Erythroblast (primary cell): ENCODE data around the gene DNPEP.
"Not testable (repeated sequence)": the region's sequence is repeated elsewhere in the genome, so short reads cannot be mapped to it uniquely, and the experiment has no call there.

Experiments
- DNase-seq, 2 experiments: peaks; one replicate each; lab custom pipeline; 2025; lab: John Stamatoyannopoulos, UW
- GATA1 ChIP-seq: IDR thresholded peaks from 2 replicates; pipeline ENCODE4 v1.6.1; 2011; ENCODE audit warnings: low read depth, mild to moderate bottlenecking, control low read depth, low read length, moderate library complexity
- POLR2A ChIP-seq: IDR thresholded peaks from 2 replicates; pipeline ENCODE4 v1.6.1; 2011; ENCODE audit warnings: mild to moderate bottlenecking, low read length

DNPEP gene

GRCh38 chr2:219414857-219415256 is 27.1 kb upstream of the DNPEP start:
- TF ChIP-seq GATA1: no peak
- no peak for TF ChIP-seq POLR2A

GRCh38 chr2:219410390-219410789 is 22.7 kb upstream of the DNPEP start:
- DNase-seq: no peak
- TF ChIP-seq GATA1 (no peak), POLR2A (no peak)

More at GRCh38 chr2:219414857-219415256, 27.1 kb upstream of the DNPEP start:
- no peak for DNase-seq

GRCh38 chr2:219409619-219410018 is 21.9 kb upstream of the DNPEP start:
- DNase-seq: no peak
- TF ChIP-seq POLR2A (no peak), GATA1 (no peak)

- DNase-seq: no peak
- TF ChIP-seq POLR2A (no peak), GATA1 (no peak)
Measured at GRCh38 chr2:219408631-219409030, 20.9 kb upstream of the DNPEP start.

GRCh38 chr2:219408204-219408603 is 20.5 kb upstream of the DNPEP start:
- TF ChIP-seq GATA1: no peak
- TF ChIP-seq POLR2A: no peak
- no peak for DNase-seq

- DNase-seq: not testable (repeated sequence)
Measured at GRCh38 chr2:219407343-219407742, 19.6 kb upstream of the DNPEP start.

- TF ChIP-seq POLR2A (no peak), GATA1 (no peak)
- DNase-seq: no peak
Measured at GRCh38 chr2:219406861-219407230, 19.1 kb upstream of the DNPEP start.

- no peak for DNase-seq
- TF ChIP-seq POLR2A (no peak), GATA1 (no peak)
Measured at GRCh38 chr2:219405958-219406860, 18.5 kb upstream of the DNPEP start.

GRCh38 chr2:219405451-219405850 is 17.7 kb upstream of the DNPEP start:
- TF ChIP-seq POLR2A (no peak), GATA1 (no peak)
- DNase-seq: no peak

- TF ChIP-seq GATA1 (no peak), POLR2A (no peak)
- DNase-seq: no peak
Measured at GRCh38 chr2:219404954-219405353, 17.2 kb upstream of the DNPEP start.

GRCh38 chr2:219404291-219404910 is 16.7 kb upstream of the DNPEP start:
- TF ChIP-seq POLR2A: no peak
- no peak for TF ChIP-seq GATA1
- no peak for DNase-seq

- DNase-seq: no peak
- TF ChIP-seq GATA1: no peak
- no peak for TF ChIP-seq POLR2A
Measured at GRCh38 chr2:219403861-219404260, 16.1 kb upstream of the DNPEP start.

GRCh38 chr2:219402665-219403515 is 15.2 kb upstream of the DNPEP start:
- TF ChIP-seq GATA1 (no peak), POLR2A (no peak)
- DNase-seq: peak; percentile 65 to 75

- no peak for DNase-seq
- TF ChIP-seq GATA1 (no peak), POLR2A (no peak)
Measured at GRCh38 chr2:219401606-219402005, 13.9 kb upstream of the DNPEP start.
